HG03469 (cell line): ENCODE data around the gene METTL17.

ENCODE experiments used
- ATAC-seq: cut with Tn5 transposase; IDR thresholded peaks from one replicate; pipeline ENCODE4 v1.9.1; 2021; ENCODE audit warnings: mild to moderate bottlenecking, moderate library complexity, moderate number of reproducible peaks; ENCODE audit not compliant: unreplicated experiment

Gene METTL17

GRCh38 chr14:21041676-21042433, 52.1 kb downstream of the METTL17 start, which contains the start of gene RNASE7:
Gene RNASE7, plus strand, starts transcription at chr14:21042362. Its CDS starts 631 bp downstream, at chr14:21042993.
- ATAC-seq: no peak

DNA sequence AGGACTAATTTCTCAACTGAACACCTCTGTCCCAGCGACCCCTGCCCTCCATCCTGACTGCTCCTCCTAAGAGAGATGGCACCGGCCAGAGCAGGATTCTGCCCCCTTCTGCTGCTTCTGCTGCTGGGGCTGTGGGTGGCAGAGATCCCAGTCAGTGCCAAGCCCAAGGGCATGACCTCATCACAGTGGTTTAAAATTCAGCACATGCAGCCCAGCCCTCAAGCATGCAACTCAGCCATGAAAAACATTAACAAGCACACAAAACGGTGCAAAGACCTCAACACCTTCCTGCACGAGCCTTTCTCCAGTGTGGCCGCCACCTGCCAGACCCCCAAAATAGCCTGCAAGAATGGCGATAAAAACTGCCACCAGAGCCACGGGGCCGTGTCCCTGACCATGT, 53.1 kb downstream of the METTL17 start:
- no peak for ATAC-seq

DNA sequence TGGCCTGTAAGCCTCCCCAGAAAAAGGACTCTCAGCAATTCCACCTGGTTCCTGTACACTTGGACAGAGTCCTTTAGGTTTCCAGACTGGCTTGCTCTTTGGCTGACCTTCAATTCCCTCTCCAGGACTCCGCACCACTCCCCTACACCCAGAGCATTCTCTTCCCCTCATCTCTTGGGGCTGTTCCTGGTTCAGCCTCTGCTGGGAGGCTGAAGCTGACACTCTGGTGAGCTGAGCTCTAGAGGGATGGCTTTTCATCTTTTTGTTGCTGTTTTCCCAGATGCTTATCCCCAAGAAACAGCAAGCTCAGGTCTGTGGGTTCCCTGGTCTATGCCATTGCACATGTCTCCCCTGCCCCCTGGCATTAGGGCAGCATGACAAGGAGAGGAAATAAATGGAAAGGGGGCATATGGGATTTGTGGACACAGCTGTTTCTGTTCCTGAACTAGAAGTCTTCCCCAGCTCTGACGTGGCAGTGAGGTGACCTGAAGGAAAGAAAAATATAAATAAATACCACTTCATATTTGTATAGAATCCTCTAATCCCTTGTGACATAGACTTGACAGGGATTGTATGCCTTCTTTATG, 53.7 kb downstream of the METTL17 start:
- ATAC-seq: no peak

DNA sequence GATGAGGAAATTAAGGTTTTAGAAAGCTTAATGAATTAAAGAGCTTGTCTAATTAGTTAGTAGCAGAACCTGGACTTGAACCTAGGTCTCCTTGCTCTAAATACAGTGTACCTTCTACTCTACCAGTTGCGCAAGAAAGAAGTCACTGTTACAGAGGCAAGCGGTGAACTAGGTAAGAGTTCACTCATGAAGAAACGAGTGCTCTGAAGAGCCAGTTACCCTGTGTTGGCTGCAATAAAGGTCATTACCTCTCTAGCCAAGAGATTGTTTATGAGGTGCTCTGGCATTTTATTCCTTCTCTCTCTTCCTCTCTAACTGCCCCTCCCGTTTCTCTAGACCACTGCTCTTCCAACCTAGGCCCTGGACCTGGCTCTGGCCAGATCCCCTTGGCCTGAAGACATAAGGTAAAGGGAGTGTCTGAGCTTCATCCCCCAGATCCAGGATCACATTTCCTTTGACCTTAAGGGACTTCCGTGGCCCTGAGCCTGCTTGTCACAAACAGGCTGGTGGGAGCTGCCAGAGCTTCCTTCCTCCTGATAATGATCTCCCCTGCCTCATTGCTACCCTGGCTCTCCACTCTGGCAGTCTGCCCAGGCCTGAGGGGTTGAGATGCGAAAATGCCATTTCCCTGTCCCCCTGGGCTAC, 54.3 kb downstream of the METTL17 start:
- no peak for ATAC-seq
